LNCAP (cell line): Measurements from ENCODE around the gene MMP15.

Experiments used
- TF ChIP-seq, protein P1 (sequence below): fragments of 450-650 bp; IDR thresholded peaks from 2 replicates; pipeline ENCODE4 v1.5.1; 2017; ENCODE audit warnings: mild to moderate bottlenecking

MMP15 gene

DNA sequence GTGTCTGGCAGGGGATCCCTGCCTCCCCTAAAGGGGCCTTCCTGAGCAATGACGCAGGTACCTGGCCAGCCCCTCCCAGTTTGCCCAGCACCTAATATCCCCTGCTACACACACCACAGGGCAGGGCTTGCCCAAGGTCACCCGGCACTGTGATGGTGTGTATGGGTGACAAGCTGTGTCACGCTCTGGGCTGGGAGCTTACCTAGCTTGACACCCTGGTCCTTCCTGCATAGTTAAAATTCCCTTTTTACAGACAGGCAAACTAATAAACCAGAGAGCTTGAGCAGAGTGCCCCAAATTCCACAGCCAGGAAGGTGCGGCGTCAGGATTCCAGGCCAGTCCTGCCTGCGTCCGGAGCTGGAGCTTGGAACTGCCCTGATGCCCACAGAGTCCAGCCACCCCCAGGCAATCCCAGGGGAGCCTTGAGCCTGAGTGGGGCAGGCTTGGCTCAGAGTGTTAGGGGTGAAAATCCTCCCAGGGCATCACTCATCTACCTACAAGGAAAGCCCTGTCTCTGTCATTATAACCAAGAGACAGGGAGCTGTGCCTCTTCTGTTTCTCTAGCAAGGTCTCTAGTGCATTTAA is 18.1 kb downstream of the MMP15 start:
- TF ChIP-seq, protein P1, sequence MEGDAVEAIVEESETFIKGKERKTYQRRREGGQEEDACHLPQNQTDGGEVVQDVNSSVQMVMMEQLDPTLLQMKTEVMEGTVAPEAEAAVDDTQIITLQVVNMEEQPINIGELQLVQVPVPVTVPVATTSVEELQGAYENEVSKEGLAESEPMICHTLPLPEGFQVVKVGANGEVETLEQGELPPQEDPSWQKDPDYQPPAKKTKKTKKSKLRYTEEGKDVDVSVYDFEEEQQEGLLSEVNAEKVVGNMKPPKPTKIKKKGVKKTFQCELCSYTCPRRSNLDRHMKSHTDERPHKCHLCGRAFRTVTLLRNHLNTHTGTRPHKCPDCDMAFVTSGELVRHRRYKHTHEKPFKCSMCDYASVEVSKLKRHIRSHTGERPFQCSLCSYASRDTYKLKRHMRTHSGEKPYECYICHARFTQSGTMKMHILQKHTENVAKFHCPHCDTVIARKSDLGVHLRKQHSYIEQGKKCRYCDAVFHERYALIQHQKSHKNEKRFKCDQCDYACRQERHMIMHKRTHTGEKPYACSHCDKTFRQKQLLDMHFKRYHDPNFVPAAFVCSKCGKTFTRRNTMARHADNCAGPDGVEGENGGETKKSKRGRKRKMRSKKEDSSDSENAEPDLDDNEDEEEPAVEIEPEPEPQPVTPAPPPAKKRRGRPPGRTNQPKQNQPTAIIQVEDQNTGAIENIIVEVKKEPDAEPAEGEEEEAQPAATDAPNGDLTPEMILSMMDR = no peak

DNA sequence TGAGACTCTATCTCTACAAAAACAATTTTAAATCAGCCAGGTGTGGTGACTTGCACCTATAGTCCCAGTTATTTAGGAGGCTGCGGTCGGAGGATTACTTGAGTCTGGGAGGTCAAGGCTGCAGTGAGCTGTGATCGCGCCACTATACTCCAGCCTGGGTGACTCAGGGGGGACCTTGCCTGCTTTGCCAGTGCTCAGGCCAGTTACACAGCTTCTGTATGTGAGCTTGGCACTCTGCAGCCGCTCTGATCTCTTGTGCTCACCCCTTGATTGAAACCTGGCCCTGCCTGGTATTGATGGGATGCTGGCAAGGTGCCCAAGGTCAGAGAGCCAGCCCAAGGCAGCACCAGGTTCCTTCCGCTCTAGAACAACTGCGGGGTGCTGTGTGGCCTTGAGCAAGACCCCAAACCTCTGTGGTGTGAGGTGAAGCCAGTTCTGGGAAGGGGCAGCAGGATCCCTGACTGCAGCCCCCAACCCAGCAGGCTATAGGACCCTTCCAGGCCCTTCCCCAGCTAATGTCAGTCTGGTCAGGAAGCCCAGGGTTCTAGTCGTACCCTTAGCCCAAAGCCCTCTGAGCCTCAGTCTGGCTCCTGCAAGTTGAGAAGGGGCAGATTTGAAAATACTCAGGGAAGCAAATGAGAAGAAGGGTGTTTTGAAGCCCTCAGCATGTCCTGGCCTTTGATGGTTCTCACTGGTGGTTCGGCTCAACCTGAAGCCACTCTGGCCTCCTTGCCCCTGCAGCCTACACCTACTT is 18.9 kb downstream of the MMP15 start:
- TF ChIP-seq, protein P1 = no peak

GRCh38 chr16:58045096-58045495 is 19.5 kb downstream of the MMP15 start:
- TF ChIP-seq, protein P1 = no peak

DNA sequence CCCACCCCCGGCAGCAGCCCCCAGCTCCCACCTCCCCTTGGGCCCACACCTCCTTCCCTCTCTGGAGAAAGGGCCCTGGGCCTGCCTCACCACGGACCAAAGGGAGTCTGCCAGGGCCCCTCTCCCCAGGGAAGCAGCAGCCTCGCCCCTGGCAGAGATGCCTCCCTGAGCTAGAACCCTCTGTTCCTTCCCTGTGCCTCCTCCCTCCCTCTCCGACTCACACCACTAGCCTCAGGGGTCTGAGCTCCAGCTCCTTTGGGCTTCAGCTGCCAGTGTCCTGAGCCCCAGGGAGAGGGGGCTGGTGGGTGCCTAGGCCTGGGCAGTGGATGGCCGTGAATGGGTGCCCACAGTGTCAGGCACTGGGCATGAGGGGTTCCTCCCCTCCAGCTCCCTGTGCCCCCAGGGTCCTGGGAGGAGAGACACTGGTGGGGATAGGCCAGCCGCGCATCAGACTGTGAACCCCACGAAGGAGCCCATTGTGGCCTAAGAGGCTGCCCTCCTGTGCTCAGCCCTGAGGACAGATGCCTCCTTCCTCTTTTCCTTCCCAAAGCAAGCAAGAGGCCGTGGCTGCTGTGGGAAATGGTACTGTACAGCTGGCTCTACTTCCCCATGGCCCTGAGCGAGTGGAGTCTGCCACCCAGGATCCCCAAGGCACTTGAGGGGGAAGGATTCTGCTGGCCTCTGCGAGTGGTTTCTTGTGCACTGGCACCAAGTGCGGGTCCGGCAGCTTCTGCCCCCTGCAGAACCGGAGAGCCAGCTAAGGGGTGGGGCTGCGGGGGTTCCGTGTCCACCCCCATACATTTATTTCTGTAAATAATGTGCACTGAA is 20.7 kb downstream of the MMP15 start:
- TF ChIP-seq, protein P1 = no peak

DNA sequence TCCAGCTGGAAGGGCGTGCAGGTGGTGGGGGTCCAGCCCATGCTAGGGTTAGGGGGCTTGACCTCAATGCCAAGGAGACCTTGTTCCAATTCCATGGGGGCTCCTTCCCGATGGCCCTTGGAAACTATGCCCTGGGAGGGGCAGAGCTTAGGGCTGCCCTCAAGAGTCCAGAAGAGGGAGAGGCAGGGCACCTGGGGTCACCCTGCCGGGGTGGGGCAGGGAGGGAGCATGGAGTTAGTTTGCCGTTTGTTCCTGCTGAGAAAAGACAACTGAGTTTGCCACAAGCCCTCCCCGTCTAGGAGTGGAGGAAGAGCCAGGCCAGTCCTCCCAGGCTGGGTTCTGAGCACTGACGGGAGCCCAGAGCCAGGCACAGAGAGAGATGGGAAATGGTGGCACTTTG is 21.4 kb downstream of the MMP15 start:
- TF ChIP-seq, protein P1 = no peak

GRCh38 chr16:58047557-58048348 is 22.2 kb downstream of the MMP15 start:
- TF ChIP-seq, protein P1 = no peak
